BJ (cell line): Measurements from ENCODE around the gene RCOR1. TPM values are rescaled to one million over a fixed set of nuclear protein-coding genes. Genes with fewer than 3 reads are reported as not detected.
A peak's percentile ranks its signal among the peaks of the same experiment; 100 is the strongest.

Source experiments
- CTCF ChIA-PET: fragments of 350-600 bp; formaldehyde crosslinking; extraction: SDS; loops from one replicate; lab custom pipeline; 2021; ENCODE audit warnings: antibody characterized with exemption, inconsistent platforms; lab: Yijun Ruan, JAX
- POLR2A ChIA-PET: fragments of 300-600 bp; sonication (Branson Sonifier 250); formaldehyde crosslinking; extraction: SDS; loops from one replicate; lab custom pipeline; 2021; ENCODE audit warnings: antibody characterized with exemption; lab: Charles Lee
- DNase-seq: peaks from one replicate; pipeline ENCODE4 v3.0.0-alpha.2; 2011; ENCODE audit warnings: low read depth
- H3K27me3 ChIP-seq: 2 replicates; pipeline ENCODE4 v1.6.0; 2011; ENCODE audit warnings: low read length; ENCODE audit not compliant: control insufficient read depth, insufficient read depth
- H3K36me3 ChIP-seq: 2 replicates; pipeline ENCODE4 v1.5.1; 2011; ENCODE audit warnings: low read length; ENCODE audit not compliant: control insufficient read depth, insufficient read depth
- H3K4me3 ChIP-seq: 2 replicates; pipeline ENCODE4 v1.5.1; 2011; ENCODE audit warnings: low read depth, mild to moderate bottlenecking, control low read depth, low read length
- CTCF ChIP-seq: IDR thresholded peaks from 2 replicates; pipeline ENCODE4 v1.5.1; 2011; ENCODE audit warnings: low read depth, mild to moderate bottlenecking, control low read depth, inconsistent platforms, low read length, moderate library complexity; ENCODE audit not compliant: insufficient read depth
- polyA plus RNA-seq: library from polyadenylated mRNA; depleted of rRNA; stranded (reverse); fragments of >200 nt; gene quantifications from 2 replicates; pipeline ENCODE4 v1.2.3, GENCODE V29; 2011

RCOR1 gene
- polyA plus RNA-seq, 1 experiment, result 7.9 TPM

- POLR2A ChIA-PET, result no interaction called here
- no peak for TF ChIP-seq CTCF
- Histone ChIP-seq H3K27me3 (peaks cover 7% of the 10 kb centered on the region), H3K4me3 (no peak overlapping the region), H3K36me3 (no peaks in the 10 kb centered on the region)
- CTCF ChIA-PET, result no interaction called here
- DNase-seq, result no peak
Observed at GRCh38 chr14:102769049-102769327, 176.5 kb downstream of the RCOR1 start.

- no peak for DNase-seq
- Histone ChIP-seq H3K36me3 (no peaks in the 10 kb centered on the region), H3K4me3 (no peak overlapping the region), H3K27me3 (peaks cover 7% of the 10 kb centered on the region)
- ChIA-PET POLR2A (no interaction called here), CTCF (interaction anchor here (0.6 to 0.7 kb wide), 2 partner anchors 11 to 537 kb away, joined by 3 to 4 read pairs; no protein-coding TSS in a partner anchor)
- TF ChIP-seq CTCF, result no peak
Observed at GRCh38 chr14:102770147-102771123, 178.0 kb downstream of the RCOR1 start.

- H3K4me3 ChIP-seq, result no peak overlapping the region
- DNase-seq, result no peak
- no peaks in the 10 kb centered on the region for H3K36me3 ChIP-seq
- TF ChIP-seq CTCF, result no peak
- ChIA-PET POLR2A (no interaction called here), CTCF (interaction anchor here (3.9 kb wide), 1 partner anchor 77 kb away, joined by 18 read pairs; no protein-coding TSS in a partner anchor)
- H3K27me3 ChIP-seq, result peaks cover 7% of the 10 kb centered on the region
Observed at GRCh38 chr14:102771144-102771543, 178.7 kb downstream of the RCOR1 start.

GRCh38 chr14:102772781-102773570, 180.5 kb downstream of the RCOR1 start:
- no peak overlapping the region for H3K4me3 ChIP-seq
- H3K27me3 ChIP-seq, result peaks cover 7% of the 10 kb centered on the region
- TF ChIP-seq CTCF, result peak; percentile 33
- H3K36me3 ChIP-seq, result no peaks in the 10 kb centered on the region
- ChIA-PET CTCF (interaction anchor here (0.7 to 3.9 kb wide), 8 partner anchors 10 to 843 kb away, joined by 3 to 33 read pairs (median 4); no protein-coding TSS in a partner anchor), POLR2A (no interaction called here)
- no peak for DNase-seq
